Thoracic aorta (tissue), 2 donors: ENCODE data around the gene SNTG2. TPM values are rescaled to one million over a fixed set of nuclear protein-coding genes. Genes with fewer than 3 reads are reported as not detected.
"Not testable (repeated sequence)": the region's sequence is repeated elsewhere in the genome, so short reads cannot be mapped to it uniquely, and the experiment has no call there.

Source experiments
- ATAC-seq: fragments of 150-250 bp; one replicate; pipeline ENCODE4 v1.8.0; 2017; ENCODE audit warnings: low read depth; ENCODE audit not compliant: insufficient number of reproducible peaks, low FRiP score
- DNase-seq: peaks from one replicate; pipeline ENCODE4 v3.0.0-alpha.2; 2020; ENCODE audit warnings: low spot score
- H3K27ac ChIP-seq, 2 donors: fragments of 200-600 bp; sonication (generic); 1 replicate in 1 of 2; 2 replicates in 1 of 2; pipeline ENCODE4 v1.5.1; 2016; ENCODE audit warnings: mild to moderate bottlenecking in 2 of 2, moderate library complexity in 2 of 2
- H3K27me3 ChIP-seq: fragments of 200-600 bp; sonication (generic); replicated peaks from 2 replicates; pipeline ENCODE4 v1.6.0; 2016; ENCODE audit warnings: mild to moderate bottlenecking; ENCODE audit not compliant: insufficient read depth
- H3K36me3 ChIP-seq: fragments of 200-600 bp; sonication (generic); one replicate; pipeline ENCODE4 v1.5.1; 2016
- H3K4me1 ChIP-seq, 2 donors: fragments of 200-600 bp; sonication (generic); 1 replicate in 1 of 2; 2 replicates in 1 of 2; pipeline versions ENCODE4 v1.5.1 to v1.6.0; 2016; ENCODE audit warnings: low read depth in 2 of 2, mild to moderate bottlenecking in 1 of 2; ENCODE audit not compliant: control insufficient read depth in 1 of 2
- H3K4me3 ChIP-seq: fragments of 200-600 bp; sonication (generic); 2 replicates; pipeline ENCODE4 v1.5.1; 2016; ENCODE audit warnings: mild to moderate bottlenecking
- H3K9me3 ChIP-seq: fragments of 200-600 bp; sonication (generic); 2 replicates; pipeline ENCODE4 v1.5.1; 2016
- CTCF ChIP-seq: fragments of 200-600 bp; sonication (generic); IDR thresholded peaks from one replicate; pipeline ENCODE4 v1.5.1; 2019; ENCODE audit warnings: antibody characterized with exemption
- total RNA-seq, 2 donors: library from RNA; depleted of rRNA; stranded (reverse); fragments of >200 nt; gene quantifications; one replicate each; pipeline versions ENCODE4 v1.1.0 to v1.2.3, GENCODE V29; 2016

SNTG2 gene
- total RNA-seq, 2 donors from 2014 or later = 8.9 to 18.6 TPM

GRCh38 chr2:1130922-1131321 is 180.3 kb downstream of the SNTG2 start:
- DNase-seq = no peak
- no peak for ATAC-seq
- TF ChIP-seq CTCF = no peak
- no peaks in the 10 kb centered on the region for H3K9me3 ChIP-seq
- H3K4me3 ChIP-seq = no peak overlapping the region
- H3K27me3 ChIP-seq = no peaks in the 10 kb centered on the region
- H3K36me3 ChIP-seq = no peaks in the 10 kb centered on the region
- no peak overlapping the region for H3K27ac ChIP-seq
- H3K4me1 ChIP-seq = no peaks in the 10 kb centered on the region

GRCh38 chr2:1132328-1132969 is 181.8 kb downstream of the SNTG2 start:
- Histone ChIP-seq H3K27ac (no peak overlapping the region), H3K9me3 (no peaks in the 10 kb centered on the region), H3K4me3 (no peak overlapping the region), H3K4me1 (no peaks in the 10 kb centered on the region), H3K27me3 (no peaks in the 10 kb centered on the region), H3K36me3 (no peaks in the 10 kb centered on the region)
- no peak for ATAC-seq
- no peak for TF ChIP-seq CTCF
- no peak for DNase-seq

GRCh38 chr2:1133896-1134295 is 183.2 kb downstream of the SNTG2 start:
- not testable (repeated sequence) for ATAC-seq, H3K27ac ChIP-seq, H3K4me3 ChIP-seq, H3K27me3 ChIP-seq, H3K4me1 ChIP-seq, H3K9me3 ChIP-seq, DNase-seq, H3K36me3 ChIP-seq

GRCh38 chr2:1134629-1135028 is 184.0 kb downstream of the SNTG2 start:
- H3K9me3 ChIP-seq = no peaks in the 10 kb centered on the region
- no peaks in the 10 kb centered on the region for H3K36me3 ChIP-seq
- ATAC-seq (no peak), DNase-seq (no peak)
- no peak overlapping the region for H3K4me3 ChIP-seq
- H3K27ac ChIP-seq = no peak overlapping the region
- no peaks in the 10 kb centered on the region for H3K4me1 ChIP-seq
- no peaks in the 10 kb centered on the region for H3K27me3 ChIP-seq
- TF ChIP-seq CTCF = no peak

- no peaks in the 10 kb centered on the region for H3K4me1 ChIP-seq
- H3K27ac ChIP-seq = no peak overlapping the region
- no peak overlapping the region for H3K4me3 ChIP-seq
- DNase-seq = no peak
- no peaks in the 10 kb centered on the region for H3K27me3 ChIP-seq
- no peaks in the 10 kb centered on the region for H3K9me3 ChIP-seq
- no peak for TF ChIP-seq CTCF
- no peaks in the 10 kb centered on the region for H3K36me3 ChIP-seq
- no peak for ATAC-seq
Measured at GRCh38 chr2:1136067-1136466, 185.4 kb downstream of the SNTG2 start.

- Histone ChIP-seq H3K36me3 (no peaks in the 10 kb centered on the region), H3K27ac (no peak overlapping the region), H3K4me3 (no peak overlapping the region), H3K9me3 (no peaks in the 10 kb centered on the region), H3K4me1 (no peaks in the 10 kb centered on the region), H3K27me3 (no peaks in the 10 kb centered on the region)
- ATAC-seq (no peak), DNase-seq (no peak)
- TF ChIP-seq CTCF = no peak
Measured at GRCh38 chr2:1136846-1137245, 186.2 kb downstream of the SNTG2 start.
